Motor neuron (in vitro differentiated cells): ENCODE data around the gene PACSIN1. TPM values are rescaled to one million over a fixed set of nuclear protein-coding genes. Genes with fewer than 3 reads are reported as not detected.
A peak's percentile ranks its signal among the peaks of the same experiment; 100 is the strongest.

Experiments
- ATAC-seq, 8 experiments: fragments of 200-7000 bp; cut with Tn5 transposase; replicated peaks in 6 of 8; 2 replicates each; pipeline ENCODE4 v1.8.0; 2021; ENCODE audit warnings: mild to moderate bottlenecking in 8 of 8, moderate library complexity in 8 of 8
- H3K27ac ChIP-seq, 2 donors: fragments of 250-450 bp; sonication (Bioruptor Pico); 2 replicates each; pipeline ENCODE4 v1.9.0; 2021; ENCODE audit warnings: antibody characterized with exemption in 2 of 2, mild to moderate bottlenecking in 2 of 2, moderate library complexity in 1 of 2
- H3K4me1 ChIP-seq, 2 donors: fragments of 250-450 bp; sonication (Bioruptor Pico); replicated peaks in 1 of 2; 2 replicates each; pipeline ENCODE4 v1.6.1; 2021; ENCODE audit warnings: antibody characterized with exemption in 2 of 2, mild to moderate bottlenecking in 2 of 2, moderate library complexity in 1 of 2
- H3K4me3 ChIP-seq, 5 donors: fragments of 250-450 bp; sonication (Bioruptor Pico); 2 replicates each; pipeline ENCODE4 v1.9.0; 2021; ENCODE audit warnings: antibody characterized with exemption in 5 of 5, mild to moderate bottlenecking in 5 of 5, moderate library complexity in 4 of 5
- whole genome bisulfite sequencing, 10 experiments: fragments of 450-650 bp; shearing (Covaris generic); methylation state at CpG; one replicate each; pipeline ENCODE4 v1.0.0; 2022; 5-methylcytosine and 5-hydroxymethylcytosine counted together
- in situ Hi-C, 9 experiments: fragments of 400-800 bp; cut with MboI; loops; one replicate each; pipeline ENCODE4 v1.15.0; 2021; ENCODE audit warnings: low sequenced_read_pairs in 9 of 9, low pct_unique_long_range_greater_than_20kb in 2 of 9; ENCODE audit not compliant: unreplicated experiment in 9 of 9
- total RNA-seq, 8 experiments: library from RNA; unstranded; fragments of 300-600 nt; gene quantifications; 2 replicates each; pipeline versions ENCODE4 v1.2.3 to v1.2.4, GENCODE V29; 2022

Gene PACSIN1
- total RNA-seq, 8 experiments from 2014 or later = 0.61 to 4.7 (median 1.3) TPM

DNA sequence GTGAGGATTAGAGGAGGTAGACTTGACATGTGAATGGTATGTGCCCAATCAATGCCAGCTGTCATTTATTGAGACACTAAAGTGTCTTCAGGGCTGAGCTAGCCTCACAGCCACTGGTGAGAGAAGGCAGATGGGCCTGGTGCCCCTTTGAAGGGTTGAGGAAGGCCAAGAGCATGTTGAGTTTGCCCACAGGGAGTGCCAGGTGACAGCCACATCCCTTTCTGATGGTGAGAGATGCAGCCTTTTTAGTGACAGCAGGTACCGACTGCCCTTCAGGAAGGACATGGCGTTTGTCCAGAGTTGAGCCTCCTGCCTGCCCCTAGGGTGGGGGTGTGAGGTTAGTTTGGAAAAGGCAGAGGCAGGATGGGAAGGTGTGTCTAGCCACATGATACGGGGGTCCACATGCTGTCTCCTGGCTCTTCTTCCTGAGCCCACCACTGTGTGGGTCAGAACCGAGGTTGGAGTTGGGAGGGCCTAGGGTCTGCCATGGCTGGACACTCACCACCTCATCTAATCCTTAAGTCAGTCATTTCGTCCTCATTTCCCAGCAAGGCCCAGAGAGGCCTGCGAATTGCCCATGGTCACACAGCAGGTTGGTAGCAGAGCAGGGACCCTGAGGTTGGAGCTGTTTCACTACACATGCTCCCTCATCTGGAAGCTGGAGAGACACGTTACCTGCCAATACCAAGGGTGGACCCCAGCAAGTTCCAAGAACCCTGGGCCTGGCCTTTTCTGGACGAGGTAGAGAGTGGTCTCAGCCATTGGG lies 57.7 kb downstream of the PACSIN1 start:
- Histone ChIP-seq H3K4me1 (peaks cover 4 to 6% of the 10 kb centered on the region in 2 donors), H3K4me3 (no peak overlapping the region), H3K27ac (no peak overlapping the region)
- no peak for ATAC-seq
- WGBS, 10 experiments = 40 to 100% (median 83%) methylated on average over 1 to 3 of the region's 8 CpGs; no CpG with 5 or more reads in 5 of the 10 experiments
- in situ Hi-C loops = no loop called here

GRCh38 chr6:34524499-34524898 lies 58.6 kb downstream of the PACSIN1 start:
- in situ Hi-C loops = no loop called here
- 50 to 100% (median 89%) methylated on average over 1 to 5 of the region's 5 CpGs; no CpG with 5 or more reads in 3 of the 10 experiments for WGBS, 10 experiments
- H3K27ac ChIP-seq = no peak overlapping the region
- peak in 2 of 8 experiments; percentile 53 to 65 for ATAC-seq
- H3K4me1 ChIP-seq = peaks cover 4 to 6% of the 10 kb centered on the region in 2 donors
- no peak overlapping the region for H3K4me3 ChIP-seq

- H3K4me1 ChIP-seq = peaks cover 4 to 6% of the 10 kb centered on the region in 2 donors
- in situ Hi-C loops = no loop called here
- ATAC-seq = peak in 1 of 8 experiments; percentile 35
- H3K4me3 ChIP-seq = no peak overlapping the region
- 0 to 94% (median 65%) methylated on average over 1 to 4 of the region's 5 CpGs; no CpG with 5 or more reads in 2 of the 10 experiments for WGBS, 10 experiments
- no peak overlapping the region for H3K27ac ChIP-seq
Measured at GRCh38 chr6:34524971-34525370, 59.1 kb downstream of the PACSIN1 start.

DNA sequence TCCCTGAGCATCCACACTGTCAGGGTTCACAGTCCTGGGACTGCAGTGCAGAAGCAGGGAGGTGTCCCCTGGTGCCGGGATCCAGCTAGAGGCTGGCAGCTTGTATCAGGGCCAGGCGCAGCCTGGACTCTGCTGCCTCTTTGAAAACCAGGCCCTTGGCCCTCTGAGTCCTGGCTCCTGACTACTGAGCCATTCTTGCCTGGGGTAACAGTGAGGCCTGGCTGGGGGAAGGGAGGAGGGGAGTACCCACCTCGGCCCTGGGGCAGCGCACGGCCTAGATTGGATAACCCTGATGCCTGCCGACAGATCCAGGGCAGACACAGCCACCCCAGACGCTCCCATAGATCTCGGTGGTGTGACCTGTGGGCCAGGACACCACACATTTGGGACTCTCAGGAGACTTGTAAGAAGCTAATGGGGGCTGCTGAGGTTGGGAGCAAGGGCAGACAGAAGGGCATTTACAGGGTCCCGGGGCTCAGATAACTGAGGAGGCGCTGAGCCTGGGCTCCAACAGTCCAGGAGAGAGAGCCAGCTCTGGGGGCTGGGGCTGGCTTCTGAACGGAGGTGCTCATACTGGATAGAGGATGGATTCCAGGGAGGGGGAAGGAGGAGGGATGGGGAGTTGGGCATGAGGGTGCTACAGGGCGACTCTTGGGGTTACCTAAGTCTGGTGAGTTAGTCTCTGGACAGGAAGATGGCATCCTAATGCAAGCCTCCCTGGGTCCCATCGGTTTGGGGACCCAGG lies 59.7 kb downstream of the PACSIN1 start:
- H3K4me3 ChIP-seq = no peak overlapping the region
- in situ Hi-C loops = no loop called here
- ATAC-seq = peak in 1 of 8 experiments; percentile 6
- no peak overlapping the region for H3K27ac ChIP-seq
- 50 to 100% (median 90%) methylated on average over 1 to 2 of the region's 13 CpGs; no CpG with 5 or more reads in 6 of the 10 experiments for WGBS, 10 experiments
- peaks cover 4 to 6% of the 10 kb centered on the region in 2 donors for H3K4me1 ChIP-seq

GRCh38 chr6:34526241-34526972 lies 60.5 kb downstream of the PACSIN1 start:
- peak overlapping the region; percentile 13 to 32 (median 21) for H3K4me3 ChIP-seq
- ATAC-seq = peak in 1 of 8 experiments; percentile 7

GRCh38 chr6:34526992-34527728 lies 61.3 kb downstream of the PACSIN1 start:
- ATAC-seq = peak; percentile 16 to 96 (median 70)
- Histone ChIP-seq H3K4me1 (peaks cover 4 to 6% of the 10 kb centered on the region in 2 donors), H3K27ac (no peak overlapping the region), H3K4me3 (peak overlapping the region; percentile 21 to 32 (median 22))
- WGBS, 10 experiments = 0 to 80% (median 13%) methylated on average over 1 to 6 of the region's 53 CpGs; no CpG with 5 or more reads in 3 of the 10 experiments
- in situ Hi-C loops = no loop called here

More at GRCh38 chr6:34526241-34526972, 60.5 kb downstream of the PACSIN1 start:
- in situ Hi-C loops = no loop called here
- 0 to 51% (median 34%) methylated on average over 1 to 12 of the region's 23 CpGs; no CpG with 5 or more reads in 3 of the 10 experiments for WGBS, 10 experiments
- Histone ChIP-seq H3K27ac (no peak overlapping the region), H3K4me1 (peaks cover 4 to 6% of the 10 kb centered on the region in 2 donors)

- no peak for ATAC-seq
- peaks cover 6 to 10% of the 10 kb centered on the region in 2 donors for H3K4me1 ChIP-seq
- in situ Hi-C loops = no loop called here
- 60 to 100% (median 79%) methylated on average over 1 to 11 of the region's 12 CpGs for WGBS, 10 experiments
- no peak overlapping the region for H3K27ac ChIP-seq
- H3K4me3 ChIP-seq = no peak overlapping the region
Measured at GRCh38 chr6:34527751-34528670, 62.1 kb downstream of the PACSIN1 start.

- ATAC-seq = no peak
- Histone ChIP-seq H3K27ac (no peak overlapping the region), H3K4me1 (peaks cover 6 to 10% of the 10 kb centered on the region in 2 donors), H3K4me3 (no peak overlapping the region)
- in situ Hi-C loops = no loop called here
- 60 to 92% (median 80%) methylated on average over 1 to 2 of the region's 8 CpGs; no CpG with 5 or more reads in 7 of the 10 experiments for WGBS, 10 experiments
Measured at GRCh38 chr6:34528996-34529664, 63.3 kb downstream of the PACSIN1 start.

DNA sequence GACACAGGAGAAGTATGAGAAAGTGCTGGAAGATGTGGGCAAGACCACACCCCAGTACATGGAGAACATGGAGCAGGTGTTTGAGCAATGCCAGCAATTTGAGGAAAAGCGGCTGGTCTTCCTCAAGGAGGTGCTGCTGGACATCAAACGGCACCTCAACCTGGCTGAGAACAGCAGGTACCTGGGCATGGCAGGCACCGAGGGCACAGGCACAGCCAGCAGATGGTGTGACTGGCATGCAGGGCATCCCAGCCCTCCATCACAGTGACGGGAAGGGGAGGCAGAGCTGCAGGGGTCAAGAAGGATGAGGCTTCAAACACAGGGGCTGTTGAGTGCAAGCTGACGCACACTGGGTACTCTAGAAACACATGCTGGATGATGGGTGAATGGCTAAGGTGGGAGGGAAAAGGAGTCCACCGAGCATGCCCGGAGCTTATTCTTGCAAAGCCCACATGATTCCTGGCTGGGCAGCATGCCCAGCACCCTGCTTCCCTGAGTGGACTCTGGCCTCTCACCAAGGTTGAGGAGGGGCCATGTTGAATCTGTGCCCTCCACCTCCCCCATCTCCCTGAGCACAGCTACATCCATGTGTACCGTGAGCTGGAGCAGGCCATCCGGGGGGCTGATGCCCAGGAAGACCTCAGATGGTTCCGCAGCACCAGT lies 63.9 kb downstream of the PACSIN1 start:
- in situ Hi-C loops = no loop called here
- ATAC-seq = peak in 1 of 8 experiments; percentile 24
- H3K27ac ChIP-seq = no peak overlapping the region

DNA sequence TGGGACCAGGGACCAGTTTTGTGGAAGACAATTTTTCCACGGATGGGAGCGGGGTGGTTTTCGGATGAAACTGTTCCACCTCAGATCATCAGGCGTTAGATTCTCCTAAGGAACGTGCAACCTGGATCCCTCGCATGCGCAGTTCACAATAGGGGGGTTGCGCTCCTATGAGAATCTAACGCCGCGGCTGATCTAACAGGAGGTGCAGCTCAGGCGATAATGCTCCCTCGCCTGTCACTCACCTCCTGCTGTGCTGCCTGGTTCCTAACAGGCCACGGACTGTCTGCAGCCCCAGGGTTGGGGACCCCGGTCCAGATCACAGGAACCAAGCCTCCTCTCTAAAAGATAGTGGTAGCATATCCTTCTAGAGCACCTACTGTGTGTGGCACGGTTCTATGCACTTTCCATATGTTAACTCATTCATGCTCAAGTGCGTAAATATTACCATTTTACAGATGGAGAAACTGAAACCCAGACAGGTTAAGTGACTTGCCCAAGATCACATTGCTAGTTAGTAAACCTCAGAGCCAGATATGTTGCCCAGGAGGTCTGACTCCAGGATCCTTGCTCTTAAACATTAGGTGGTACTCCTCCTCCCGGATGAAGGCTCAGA lies 65.0 kb downstream of the PACSIN1 start:
- Histone ChIP-seq H3K4me1 (peaks cover 6 to 10% of the 10 kb centered on the region in 2 donors), H3K27ac (peak overlapping the region; percentile 83 to 92), H3K4me3 (peak overlapping the region in 4 of 5 donors; percentile 38 to 47 (median 42))
- in situ Hi-C loops = no loop called here
- ATAC-seq = no peak
- 17 to 100% (median 91%) methylated on average over 1 to 14 of the region's 18 CpGs; no CpG with 5 or more reads in 3 of the 10 experiments for WGBS, 10 experiments

More for the DNA sequence above, 63.9 kb downstream of the PACSIN1 start:
- WGBS, 10 experiments = 40 to 100% (median 100%) methylated on average over 1 to 4 of the region's 10 CpGs; no CpG with 5 or more reads in 5 of the 10 experiments
- Histone ChIP-seq H3K4me1 (peaks cover 6 to 10% of the 10 kb centered on the region in 2 donors), H3K4me3 (no peak overlapping the region)
